WTC11 (cell line): ENCODE results near the gene OXNAD1. TPM values are rescaled to one million over a fixed set of nuclear protein-coding genes. Genes with fewer than 3 reads are reported as not detected.

ENCODE experiments used
- ATAC-seq: fragments of 200-7000 bp; cut with Tn5 transposase; 2 replicates; pipeline ENCODE4 v1.10.0; 2021; ENCODE audit warnings: mild to moderate bottlenecking, moderate library complexity
- CTCF ChIA-PET: fragments of 300-600 bp; sonication (Branson Sonifier 250); formaldehyde crosslinking; loops from one replicate; lab custom pipeline; 2021; ENCODE audit warnings: antibody characterized with exemption; lab: Charles Lee
- POLR2A ChIA-PET: fragments of 350-600 bp; sonication (Branson Sonifier 250); formaldehyde crosslinking; loops from one replicate; lab custom pipeline; 2021; ENCODE audit warnings: antibody characterized with exemption; lab: Charles Lee
- DNase-seq: peaks from one replicate; pipeline ENCODE4 v3.0.0; 2021; ENCODE audit warnings: low spot score
- H3K27ac Mint-ChIP-seq: 2 replicates; pipeline ENCODE4 v1.8.0; 2021; ENCODE audit warnings: mixed read lengths
- H3K27me3 Mint-ChIP-seq: 2 replicates; pipeline ENCODE4 v1.8.0; 2021; ENCODE audit warnings: low read depth, mild to moderate bottlenecking, moderate library complexity, mixed read lengths
- H3K36me3 Mint-ChIP-seq: 2 replicates; pipeline ENCODE4 v1.8.0; 2021; ENCODE audit warnings: mixed read lengths
- H3K4me1 Mint-ChIP-seq: 2 replicates; pipeline ENCODE4 v1.8.0; 2022; ENCODE audit warnings: mixed read lengths
- H3K4me3 Mint-ChIP-seq: 2 replicates; pipeline ENCODE4 v1.8.0; 2021; ENCODE audit warnings: mild to moderate bottlenecking, moderate library complexity, mixed read lengths
- H3K9me3 Mint-ChIP-seq: 2 replicates; pipeline ENCODE4 v1.8.0; 2021; ENCODE audit warnings: mixed read lengths
- AFF4 ChIP-seq: sonication (generic); formaldehyde crosslinking; IDR thresholded peaks from 2 replicates; pipeline ENCODE4 v1.8.1; 2023; ENCODE audit warnings: mild to moderate bottlenecking, missing genetic modification reagents, borderline replicate concordance
- CDX4 ChIP-seq: fragments of 250-450 bp; sonication (Bioruptor Pico); IDR thresholded peaks from 2 replicates; pipeline ENCODE4 v1.9.0; 2021; ENCODE audit warnings: moderate library complexity, mild to moderate bottlenecking, inconsistent platforms, borderline replicate concordance
- FOXJ3 ChIP-seq: sonication (generic); formaldehyde crosslinking; IDR thresholded peaks from 2 replicates; pipeline ENCODE4 v1.9.0; 2021; ENCODE audit warnings: missing genetic modification reagents, mild to moderate bottlenecking, borderline replicate concordance
- MLX ChIP-seq: sonication (generic); formaldehyde crosslinking; IDR thresholded peaks from 2 replicates; pipeline ENCODE4 v1.8.1; 2023; ENCODE audit warnings: mild to moderate bottlenecking, missing genetic modification reagents, moderate library complexity
- PREB ChIP-seq: sonication (generic); formaldehyde crosslinking; IDR thresholded peaks from 2 replicates; pipeline ENCODE4 v1.8.1; 2022; ENCODE audit warnings: mild to moderate bottlenecking, missing genetic modification reagents, moderate library complexity, borderline replicate concordance
- PRRX2 ChIP-seq: fragments of 250-450 bp; sonication (Bioruptor Pico); IDR thresholded peaks from 2 replicates; pipeline ENCODE4 v1.8.0; 2021; ENCODE audit warnings: mild to moderate bottlenecking
- RORB ChIP-seq: fragments of 250-450 bp; sonication (Bioruptor Pico); IDR thresholded peaks from 2 replicates; pipeline ENCODE4 v1.9.0; 2021; ENCODE audit warnings: mild to moderate bottlenecking
- SMAD4 ChIP-seq: sonication (generic); formaldehyde crosslinking; IDR thresholded peaks from 2 replicates; pipeline ENCODE4 v1.8.0; 2022; ENCODE audit warnings: mild to moderate bottlenecking, missing genetic modification reagents
- TCF7 ChIP-seq: sonication (generic); formaldehyde crosslinking; IDR thresholded peaks from 2 replicates; pipeline ENCODE4 v1.8.0; 2022; ENCODE audit warnings: mild to moderate bottlenecking, low read depth, missing genetic modification reagents, moderate library complexity
- TP53 ChIP-seq: sonication (generic); formaldehyde crosslinking; IDR thresholded peaks from 2 replicates; pipeline ENCODE4 v1.8.1; 2023; ENCODE audit warnings: mild to moderate bottlenecking, missing genetic modification reagents
- USF1 ChIP-seq: sonication (generic); formaldehyde crosslinking; IDR thresholded peaks from 2 replicates; pipeline ENCODE4 v1.8.0; 2022; ENCODE audit warnings: mild to moderate bottlenecking, missing genetic modification reagents
- ZNF317 ChIP-seq: sonication (generic); formaldehyde crosslinking; IDR thresholded peaks from 2 replicates; pipeline ENCODE4 v1.8.1; 2023; ENCODE audit warnings: low read depth, mild to moderate bottlenecking, moderate library complexity, missing genetic modification reagents, borderline replicate concordance
- total RNA-seq: library from RNA; stranded (reverse); gene quantifications from 3 replicates; pipeline ENCODE4 v1.2.3, GENCODE V29; 2021
- TF ChIP-seq, protein P1 (sequence below): fragments of 250-450 bp; sonication (Bioruptor Pico); IDR thresholded peaks from 2 replicates; pipeline ENCODE4 v2.1.2; 2022; ENCODE audit warnings: mild to moderate bottlenecking, moderate library complexity
- TF ChIP-seq, protein P2 (sequence below): sonication (generic); formaldehyde crosslinking; IDR thresholded peaks from 2 replicates; pipeline ENCODE4 v1.8.1; 2023; ENCODE audit warnings: mild to moderate bottlenecking, missing genetic modification reagents
- TF ChIP-seq, protein P3 (sequence below): sonication (generic); formaldehyde crosslinking; IDR thresholded peaks from 2 replicates; pipeline ENCODE4 v1.8.0; 2023; ENCODE audit warnings: mild to moderate bottlenecking, missing genetic modification reagents
- TF ChIP-seq, protein P4 (sequence below): sonication (generic); formaldehyde crosslinking; IDR thresholded peaks from 2 replicates; pipeline ENCODE4 v1.8.0; 2022; ENCODE audit warnings: mild to moderate bottlenecking, missing genetic modification reagents

Gene OXNAD1
- total RNA-seq, 1 experiment from 2014 or later, result 21.7 TPM

DNA sequence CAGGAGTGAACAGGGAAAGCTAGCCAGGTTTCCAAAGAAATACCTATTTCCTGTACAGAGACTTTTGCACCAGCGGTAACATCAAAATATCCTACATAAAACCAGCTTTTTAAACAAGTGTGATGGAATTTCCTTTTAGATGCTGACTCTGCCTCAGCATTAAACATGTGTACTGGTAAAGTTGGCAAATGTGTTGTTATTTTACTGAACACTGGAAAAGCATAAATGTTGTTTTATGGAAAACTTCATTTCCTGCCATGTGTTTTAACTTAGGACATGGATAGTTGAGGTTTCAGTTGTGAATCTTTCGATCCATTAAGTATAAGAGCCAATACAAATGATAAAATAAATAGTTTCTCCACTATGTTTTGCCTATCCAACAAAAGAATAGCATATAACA is 15.7 kb downstream of the OXNAD1 start:
- Mint-ChIP-seq H3K27me3 (no peaks in the 10 kb centered on the region), H3K9me3 (no peaks in the 10 kb centered on the region), H3K27ac (no peak overlapping the region), H3K4me3 (no peak overlapping the region), H3K4me1 (no peaks in the 10 kb centered on the region), H3K36me3 (peaks cover 23% of the 10 kb centered on the region)
- no peak for ATAC-seq
- ChIA-PET CTCF (no interaction called here), POLR2A (no interaction called here)
- no peak for DNase-seq
- TF ChIP-seq, protein P1, sequence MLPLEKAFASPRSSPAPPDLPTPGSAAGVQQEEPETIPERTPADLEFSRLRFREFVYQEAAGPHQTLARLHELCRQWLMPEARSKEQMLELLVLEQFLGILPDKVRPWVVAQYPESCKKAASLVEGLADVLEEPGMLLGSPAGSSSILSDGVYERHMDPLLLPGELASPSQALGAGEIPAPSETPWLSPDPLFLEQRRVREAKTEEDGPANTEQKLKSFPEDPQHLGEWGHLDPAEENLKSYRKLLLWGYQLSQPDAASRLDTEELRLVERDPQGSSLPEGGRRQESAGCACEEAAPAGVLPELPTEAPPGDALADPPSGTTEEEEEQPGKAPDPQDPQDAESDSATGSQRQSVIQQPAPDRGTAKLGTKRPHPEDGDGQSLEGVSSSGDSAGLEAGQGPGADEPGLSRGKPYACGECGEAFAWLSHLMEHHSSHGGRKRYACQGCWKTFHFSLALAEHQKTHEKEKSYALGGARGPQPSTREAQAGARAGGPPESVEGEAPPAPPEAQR (CRISPR knock-in tag), result no peak
- TF ChIP-seq, protein P2, sequence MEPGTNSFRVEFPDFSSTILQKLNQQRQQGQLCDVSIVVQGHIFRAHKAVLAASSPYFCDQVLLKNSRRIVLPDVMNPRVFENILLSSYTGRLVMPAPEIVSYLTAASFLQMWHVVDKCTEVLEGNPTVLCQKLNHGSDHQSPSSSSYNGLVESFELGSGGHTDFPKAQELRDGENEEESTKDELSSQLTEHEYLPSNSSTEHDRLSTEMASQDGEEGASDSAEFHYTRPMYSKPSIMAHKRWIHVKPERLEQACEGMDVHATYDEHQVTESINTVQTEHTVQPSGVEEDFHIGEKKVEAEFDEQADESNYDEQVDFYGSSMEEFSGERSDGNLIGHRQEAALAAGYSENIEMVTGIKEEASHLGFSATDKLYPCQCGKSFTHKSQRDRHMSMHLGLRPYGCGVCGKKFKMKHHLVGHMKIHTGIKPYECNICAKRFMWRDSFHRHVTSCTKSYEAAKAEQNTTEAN (CRISPR knock-in tag), result no peak
- TF ChIP-seq TP53 (CRISPR knock-in tag) (no peak), PREB (CRISPR knock-in tag) (no peak), RORB (no peak), TCF7 (no peak), SMAD4 (CRISPR knock-in tag) (no peak), PRRX2 (CRISPR knock-in tag) (no peak), USF1 (no peak), MLX (no peak), ZNF317 (CRISPR knock-in tag) (no peak), CDX4 (no peak), FOXJ3 (no peak), AFF4 (CRISPR knock-in tag) (no peak)
- TF ChIP-seq, protein P3, sequence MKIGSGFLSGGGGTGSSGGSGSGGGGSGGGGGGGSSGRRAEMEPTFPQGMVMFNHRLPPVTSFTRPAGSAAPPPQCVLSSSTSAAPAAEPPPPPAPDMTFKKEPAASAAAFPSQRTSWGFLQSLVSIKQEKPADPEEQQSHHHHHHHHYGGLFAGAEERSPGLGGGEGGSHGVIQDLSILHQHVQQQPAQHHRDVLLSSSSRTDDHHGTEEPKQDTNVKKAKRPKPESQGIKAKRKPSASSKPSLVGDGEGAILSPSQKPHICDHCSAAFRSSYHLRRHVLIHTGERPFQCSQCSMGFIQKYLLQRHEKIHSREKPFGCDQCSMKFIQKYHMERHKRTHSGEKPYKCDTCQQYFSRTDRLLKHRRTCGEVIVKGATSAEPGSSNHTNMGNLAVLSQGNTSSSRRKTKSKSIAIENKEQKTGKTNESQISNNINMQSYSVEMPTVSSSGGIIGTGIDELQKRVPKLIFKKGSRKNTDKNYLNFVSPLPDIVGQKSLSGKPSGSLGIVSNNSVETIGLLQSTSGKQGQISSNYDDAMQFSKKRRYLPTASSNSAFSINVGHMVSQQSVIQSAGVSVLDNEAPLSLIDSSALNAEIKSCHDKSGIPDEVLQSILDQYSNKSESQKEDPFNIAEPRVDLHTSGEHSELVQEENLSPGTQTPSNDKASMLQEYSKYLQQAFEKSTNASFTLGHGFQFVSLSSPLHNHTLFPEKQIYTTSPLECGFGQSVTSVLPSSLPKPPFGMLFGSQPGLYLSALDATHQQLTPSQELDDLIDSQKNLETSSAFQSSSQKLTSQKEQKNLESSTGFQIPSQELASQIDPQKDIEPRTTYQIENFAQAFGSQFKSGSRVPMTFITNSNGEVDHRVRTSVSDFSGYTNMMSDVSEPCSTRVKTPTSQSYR (CRISPR knock-in tag), result no peak
- TF ChIP-seq, protein P4, sequence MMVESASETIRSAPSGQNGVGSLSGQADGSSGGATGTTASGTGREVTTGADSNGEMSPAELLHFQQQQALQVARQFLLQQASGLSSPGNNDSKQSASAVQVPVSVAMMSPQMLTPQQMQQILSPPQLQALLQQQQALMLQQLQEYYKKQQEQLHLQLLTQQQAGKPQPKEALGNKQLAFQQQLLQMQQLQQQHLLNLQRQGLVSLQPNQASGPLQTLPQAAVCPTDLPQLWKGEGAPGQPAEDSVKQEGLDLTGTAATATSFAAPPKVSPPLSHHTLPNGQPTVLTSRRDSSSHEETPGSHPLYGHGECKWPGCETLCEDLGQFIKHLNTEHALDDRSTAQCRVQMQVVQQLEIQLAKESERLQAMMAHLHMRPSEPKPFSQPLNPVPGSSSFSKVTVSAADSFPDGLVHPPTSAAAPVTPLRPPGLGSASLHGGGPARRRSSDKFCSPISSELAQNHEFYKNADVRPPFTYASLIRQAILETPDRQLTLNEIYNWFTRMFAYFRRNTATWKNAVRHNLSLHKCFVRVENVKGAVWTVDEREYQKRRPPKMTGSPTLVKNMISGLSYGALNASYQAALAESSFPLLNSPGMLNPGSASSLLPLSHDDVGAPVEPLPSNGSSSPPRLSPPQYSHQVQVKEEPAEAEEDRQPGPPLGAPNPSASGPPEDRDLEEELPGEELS (CRISPR knock-in tag), result no peak
